Esophagus mucosa (tissue), 1 donor: ENCODE measurements around the gene IDH2. TPM values are rescaled to one million over a fixed set of nuclear protein-coding genes. Genes with fewer than 3 reads are reported as not detected.
"Not testable (repeated sequence)": the region's sequence is repeated elsewhere in the genome, so short reads cannot be mapped to it uniquely, and the experiment has no call there.

ENCODE experiments used
- ATAC-seq: fragments of 200-7000 bp; cut with Tn5 transposase; one replicate; pipeline ENCODE4 v1.9.1; 2020
- total RNA-seq: library from RNA; stranded (reverse); gene quantifications from one replicate; pipeline ENCODE4 v1.2.4, GENCODE V29; 2023
- donor health status: DM: yes; HTN: yes; CAD: no.

The IDH2 gene
- total RNA-seq, 1 donor from 2014 or later: 114 TPM

DNA sequence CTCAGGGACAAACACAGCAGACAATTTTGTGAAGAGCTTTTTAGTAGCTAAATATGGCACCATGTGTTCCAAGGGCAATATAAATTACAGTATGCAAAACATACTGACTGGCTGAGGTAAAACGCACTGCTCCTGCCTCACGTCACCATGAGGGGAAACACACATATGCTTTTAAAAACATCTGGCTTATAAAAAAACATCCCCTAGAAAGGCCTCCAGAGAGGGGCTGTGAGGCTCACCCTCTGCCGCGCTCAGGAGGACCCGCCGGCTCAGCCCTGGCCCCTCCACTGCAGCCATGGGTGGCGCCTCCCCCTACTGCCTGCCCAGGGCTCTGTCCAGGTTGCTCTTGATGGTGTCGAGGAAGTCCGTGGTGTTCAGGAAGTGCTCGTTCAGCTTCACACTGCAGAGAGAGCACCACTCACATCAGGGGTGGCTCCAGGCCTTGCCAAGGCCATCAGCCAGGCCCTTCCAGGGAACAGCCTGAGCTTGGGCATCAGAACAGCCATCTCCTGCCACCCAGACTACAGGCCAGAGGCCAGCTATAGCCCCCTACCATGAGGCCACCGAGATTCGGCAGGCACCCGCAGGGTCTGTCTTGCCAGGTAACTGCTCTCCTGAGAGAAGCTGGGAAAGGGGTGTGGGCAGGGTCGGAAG lies 18.2 kb downstream of the IDH2 start:
- no peak for ATAC-seq

DNA sequence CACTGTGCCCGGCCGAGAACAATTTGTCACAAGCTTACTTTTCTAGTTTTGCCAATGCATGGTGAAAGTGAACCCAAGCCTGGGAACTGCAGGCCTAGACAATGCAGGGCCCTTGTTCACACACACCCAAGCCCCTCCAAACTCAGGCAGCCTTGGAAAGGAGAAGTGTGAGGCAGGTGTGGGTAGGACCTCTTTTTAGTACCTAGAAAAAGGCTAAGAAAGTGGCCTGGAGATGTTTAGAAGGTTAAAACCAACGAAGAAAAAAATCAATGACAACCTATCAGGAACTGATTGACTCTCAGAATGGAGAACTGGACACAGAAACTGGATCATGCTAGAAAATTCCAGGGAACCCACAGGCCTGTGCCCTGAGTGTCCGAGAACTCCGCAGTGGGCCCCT lies 18.8 kb downstream of the IDH2 start:
- no peak for ATAC-seq

DNA sequence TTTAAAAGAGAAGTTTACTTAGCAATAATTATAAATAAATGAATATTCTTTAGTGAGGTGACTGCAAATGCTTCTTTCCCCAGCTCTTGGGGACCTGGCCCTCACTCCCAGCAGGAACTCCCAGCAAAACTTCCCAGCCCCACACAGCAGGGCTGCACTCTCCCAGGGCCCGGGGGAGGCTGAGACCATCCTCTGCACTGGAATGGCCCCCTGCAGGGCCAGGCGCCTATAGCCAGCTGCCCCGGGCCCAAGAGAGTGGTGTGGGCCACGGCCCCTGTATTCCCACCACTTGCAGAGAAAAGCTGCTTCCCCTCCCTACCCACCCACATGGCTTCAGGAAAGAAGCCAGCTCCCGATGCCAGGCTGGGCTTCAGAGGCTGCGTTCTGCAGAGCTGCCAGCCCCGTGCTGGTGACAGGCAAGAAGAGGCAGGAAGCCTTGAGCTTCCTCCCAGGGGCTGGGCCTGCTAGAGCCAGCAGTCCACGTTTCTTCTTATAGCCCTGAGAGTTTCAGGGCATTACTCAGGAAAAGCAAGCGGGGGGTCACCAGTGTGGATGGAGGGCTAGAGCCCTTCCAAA lies 20.0 kb downstream of the IDH2 start:
- no peak for ATAC-seq

DNA sequence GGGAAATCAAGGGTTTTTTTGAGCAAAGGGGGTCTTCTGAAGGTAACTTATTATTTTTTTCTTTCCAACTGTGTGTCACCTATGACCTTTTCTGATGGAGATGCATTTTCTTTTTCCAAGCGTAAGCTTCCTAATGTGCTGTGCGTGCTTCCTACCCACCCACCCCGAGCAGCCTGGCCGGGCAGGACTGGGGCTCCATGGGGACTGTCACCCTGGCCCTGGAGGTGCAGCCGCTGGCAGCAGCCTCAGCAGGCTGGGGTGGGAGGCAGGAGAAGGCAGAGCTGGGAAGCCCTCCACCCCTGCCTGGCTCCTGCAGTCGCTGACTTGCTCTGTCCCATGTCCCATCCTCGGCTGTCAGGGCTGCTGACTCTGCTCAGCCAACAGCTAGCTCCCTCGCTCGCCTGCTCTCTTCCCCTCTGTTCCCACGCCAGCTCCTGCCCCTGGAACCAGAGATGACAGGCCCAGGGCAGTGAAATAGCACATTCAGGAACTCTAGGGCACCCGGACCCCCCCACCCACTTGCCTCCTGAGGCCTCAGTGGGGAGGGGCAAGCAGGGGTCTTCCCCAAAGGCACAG lies 21.4 kb downstream of the IDH2 start:
- no peak for ATAC-seq

DNA sequence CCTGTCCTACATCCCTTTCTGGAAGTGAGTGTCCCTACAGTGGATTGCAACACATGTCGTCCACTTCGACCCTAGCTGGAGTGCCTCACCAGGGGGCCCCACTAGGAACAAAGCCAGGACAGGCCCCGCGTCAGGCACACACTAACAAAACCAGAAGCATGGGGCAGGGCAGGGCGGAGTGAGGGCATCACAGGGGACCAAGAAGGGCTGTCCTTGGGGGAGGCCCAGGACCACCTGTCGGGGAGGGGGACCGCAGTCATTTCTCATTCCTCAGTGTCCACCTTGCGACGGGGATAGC lies 21.9 kb downstream of the IDH2 start:
- no peak for ATAC-seq

DNA sequence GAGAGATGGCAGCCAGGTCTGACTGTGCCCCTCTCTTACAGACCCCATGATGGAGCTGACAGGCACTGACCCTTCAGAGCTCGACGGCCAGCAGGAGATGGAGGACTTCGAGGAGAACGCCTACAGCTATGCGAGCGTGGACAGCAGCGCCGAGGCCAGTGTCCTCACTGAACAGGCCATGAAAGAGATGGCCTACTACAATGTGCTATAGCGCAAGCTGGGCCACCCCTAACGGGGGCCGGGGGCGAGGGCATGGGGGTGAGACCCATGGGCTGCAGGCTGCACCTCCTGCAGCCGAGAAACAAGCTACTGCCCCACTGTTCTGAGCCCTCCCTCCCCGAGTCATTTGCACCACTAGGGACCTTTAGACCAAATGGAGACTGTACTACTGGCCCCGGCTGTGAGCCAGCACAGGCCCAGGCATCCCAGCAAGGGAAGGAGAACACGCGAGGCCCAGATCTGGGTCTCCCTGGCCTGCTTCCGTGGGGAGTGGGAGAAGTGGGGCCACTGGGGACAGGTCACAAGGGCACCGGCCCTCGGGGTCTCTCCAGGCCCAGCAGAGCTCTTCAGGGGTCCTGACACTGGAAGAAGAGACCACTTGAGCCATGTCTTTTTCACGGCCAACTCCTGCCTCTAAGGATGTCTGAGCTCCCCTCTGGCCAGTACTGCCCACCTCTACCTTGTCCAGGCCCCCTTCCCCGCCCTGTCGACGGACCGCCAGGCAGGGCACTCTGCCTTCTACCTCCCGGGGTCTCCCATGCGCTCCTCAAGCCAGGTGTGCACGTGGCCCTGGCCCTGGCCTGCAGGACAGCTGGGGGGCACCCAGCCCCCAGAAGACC lies 22.4 kb downstream of the IDH2 start:
- ATAC-seq: no peak

DNA sequence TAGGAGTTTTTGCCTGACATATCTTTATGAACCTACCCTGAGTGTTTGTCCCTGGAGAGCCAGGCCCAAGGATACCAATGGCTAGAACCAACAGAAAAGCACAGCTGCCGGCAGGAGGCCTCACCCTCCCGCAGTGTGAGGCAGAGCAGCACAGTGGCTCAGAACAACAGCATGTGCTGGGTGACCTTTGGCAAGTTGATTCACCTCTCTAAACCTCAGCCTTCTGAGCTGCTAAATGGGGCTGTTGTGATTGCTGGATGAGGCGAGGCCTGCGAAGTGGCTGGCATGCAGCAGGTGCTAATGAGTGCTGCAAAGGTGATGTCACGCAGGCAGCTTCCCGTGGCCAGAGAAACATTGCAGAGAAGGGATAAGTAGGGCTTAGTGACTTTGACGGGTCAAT lies 23.3 kb downstream of the IDH2 start:
- ATAC-seq: no peak

DNA sequence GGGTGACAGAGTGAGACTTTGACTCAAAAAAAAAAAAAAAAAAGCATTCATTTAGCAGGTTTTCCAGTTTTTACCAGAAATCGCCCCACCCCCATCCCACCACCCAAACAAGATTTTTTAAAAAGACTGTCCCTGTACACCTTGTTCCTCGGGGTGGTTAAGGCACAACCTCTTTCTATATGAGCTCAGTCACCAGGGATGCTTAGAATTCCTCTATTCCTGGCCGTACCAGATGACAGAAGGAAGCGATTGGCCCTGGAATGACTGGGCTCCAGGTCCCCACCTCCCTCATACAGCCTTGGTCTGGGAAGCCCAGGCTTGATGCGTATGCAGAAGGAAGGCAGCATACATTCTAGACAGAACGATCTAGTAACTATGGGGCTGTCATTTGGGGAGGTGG lies 25.6 kb downstream of the IDH2 start:
- ATAC-seq: no peak

DNA sequence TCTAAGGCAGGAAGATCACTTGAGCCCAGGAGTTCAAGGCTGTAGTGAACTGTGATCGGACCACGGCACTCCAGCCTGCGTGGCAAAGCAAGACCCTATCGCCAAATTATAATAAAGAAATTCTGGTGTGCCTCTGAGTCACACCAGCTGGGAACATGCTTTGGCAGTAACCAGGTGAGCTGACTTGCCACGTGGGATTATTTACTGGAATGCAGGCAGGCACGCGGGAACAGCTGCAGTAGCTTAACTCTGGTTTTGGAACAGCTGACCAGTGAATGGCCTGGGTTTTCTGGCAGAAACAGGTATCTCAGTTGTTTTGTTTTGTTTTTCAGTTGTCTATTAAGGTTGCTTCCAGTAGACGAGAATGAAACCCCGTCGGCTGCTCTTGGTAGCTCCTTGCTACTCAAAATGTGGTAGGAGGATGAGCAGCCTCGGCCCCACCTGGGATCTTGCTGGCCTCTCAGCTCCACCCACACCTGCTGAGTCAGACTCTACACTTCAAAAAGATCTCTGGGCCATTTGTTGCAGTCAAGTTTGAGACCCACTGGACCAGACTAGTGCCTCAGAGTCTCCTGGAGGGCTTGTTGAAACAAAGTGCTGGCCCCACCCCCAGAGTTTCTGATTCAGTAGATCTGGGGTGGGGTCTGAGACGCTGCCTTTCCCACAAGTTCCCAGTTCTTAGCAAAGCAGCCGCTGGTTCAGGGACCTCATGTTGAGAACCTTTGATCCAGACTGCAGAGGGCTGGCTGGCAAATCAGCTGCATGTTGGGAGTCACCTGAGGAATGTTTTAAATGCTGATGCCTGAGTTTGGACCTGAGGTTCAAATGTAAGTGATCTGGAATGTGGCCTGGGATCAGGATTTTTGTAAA lies 26.6 kb downstream of the IDH2 start:
- ATAC-seq: peak; percentile 89

DNA sequence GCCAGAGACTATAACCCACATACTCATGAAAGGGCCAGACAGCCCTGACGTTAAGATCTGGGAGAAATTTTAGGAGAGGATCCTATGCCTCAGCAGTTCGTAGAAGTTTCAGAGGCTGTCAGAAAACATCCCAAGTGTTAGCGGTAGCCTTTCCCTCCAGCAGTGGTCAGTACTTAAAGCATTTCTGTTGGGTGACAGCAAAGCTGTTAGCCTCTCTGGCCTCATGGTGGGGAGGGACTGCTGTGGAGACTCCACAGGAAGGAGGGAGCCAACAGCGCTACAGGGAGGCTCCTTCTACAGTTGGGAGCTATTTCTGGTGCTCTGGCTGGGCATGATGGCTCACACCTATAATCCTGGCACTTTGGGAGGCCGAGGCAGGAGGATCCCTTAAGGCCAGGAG lies 27.4 kb downstream of the IDH2 start:
- no peak for ATAC-seq

DNA sequence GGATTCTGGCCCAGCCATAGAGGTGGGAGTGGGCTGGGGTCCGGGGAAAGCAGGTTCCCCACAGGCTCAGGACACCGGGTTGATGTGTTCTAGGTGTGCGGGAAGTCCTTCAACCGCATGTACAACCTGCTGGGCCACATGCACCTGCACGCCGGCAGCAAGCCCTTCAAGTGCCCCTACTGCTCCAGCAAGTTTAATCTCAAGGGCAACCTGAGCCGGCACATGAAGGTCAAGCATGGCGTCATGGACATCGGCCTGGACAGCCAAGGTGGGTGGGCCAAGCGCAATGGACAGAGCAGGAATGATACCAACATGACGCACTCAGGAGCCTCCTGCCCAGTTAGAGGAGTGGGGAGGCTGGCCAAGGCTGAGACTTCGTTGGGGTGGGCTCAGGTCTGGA lies 28.2 kb downstream of the IDH2 start:
- ATAC-seq: no peak

DNA sequence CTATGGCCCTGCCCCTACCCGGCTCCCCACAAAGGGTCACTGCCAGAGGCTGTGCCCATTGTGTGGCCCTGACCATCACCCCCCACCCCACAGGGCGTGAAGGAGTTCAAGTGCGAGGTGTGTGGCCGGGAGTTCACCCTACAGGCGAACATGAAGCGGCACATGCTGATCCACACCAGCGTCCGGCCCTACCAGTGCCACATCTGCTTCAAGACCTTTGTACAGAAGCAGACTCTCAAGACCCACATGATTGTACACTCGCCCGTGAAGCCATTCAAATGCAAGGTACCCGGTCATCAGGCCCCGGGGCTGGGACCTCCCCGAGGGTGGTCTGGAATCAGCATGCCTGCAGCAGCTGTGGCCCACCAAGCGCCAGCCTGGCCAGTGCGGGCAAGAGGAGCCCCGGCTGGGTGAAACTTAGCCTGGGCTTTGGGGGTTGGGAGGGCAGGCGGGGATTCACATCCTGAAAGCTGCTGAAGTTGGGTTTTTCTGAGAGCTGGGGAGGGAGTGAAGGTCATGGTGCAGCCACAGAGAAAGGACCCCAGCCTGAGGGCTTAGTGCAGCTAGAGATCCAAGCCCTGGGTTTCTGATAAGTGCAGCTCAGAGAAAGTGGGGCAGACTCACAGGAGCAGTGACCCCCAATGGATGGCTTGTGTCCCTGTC lies 29.2 kb downstream of the IDH2 start:
- ATAC-seq: no peak

DNA sequence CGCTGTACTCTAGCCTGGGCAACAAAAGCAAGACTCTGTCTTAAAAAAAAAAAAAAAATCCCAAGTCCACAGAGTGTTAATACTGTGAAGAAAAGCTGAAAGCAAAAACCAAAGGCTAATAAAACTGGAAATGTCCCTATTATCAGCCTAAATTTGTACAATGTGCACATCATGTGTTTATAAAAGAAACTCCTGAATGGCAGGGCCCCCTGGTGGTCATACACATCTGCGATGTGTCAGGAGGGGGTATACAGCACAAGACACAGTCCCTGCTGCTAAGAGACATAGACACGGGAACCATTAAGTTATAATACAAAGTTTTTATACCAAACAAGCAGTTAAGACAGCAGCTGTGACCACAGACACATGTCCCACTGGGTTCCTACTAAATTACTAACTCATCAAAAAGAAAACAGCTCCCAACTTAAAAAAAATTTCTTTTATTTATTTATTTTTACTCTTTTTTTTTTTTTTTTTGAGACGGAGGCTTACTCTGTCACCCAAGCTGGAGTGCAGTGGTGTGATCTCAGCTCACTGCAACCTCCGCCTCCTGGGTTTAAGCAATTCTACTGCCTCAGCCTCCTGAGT lies 31.0 kb downstream of the IDH2 start:
- ATAC-seq: peak; percentile 39

DNA sequence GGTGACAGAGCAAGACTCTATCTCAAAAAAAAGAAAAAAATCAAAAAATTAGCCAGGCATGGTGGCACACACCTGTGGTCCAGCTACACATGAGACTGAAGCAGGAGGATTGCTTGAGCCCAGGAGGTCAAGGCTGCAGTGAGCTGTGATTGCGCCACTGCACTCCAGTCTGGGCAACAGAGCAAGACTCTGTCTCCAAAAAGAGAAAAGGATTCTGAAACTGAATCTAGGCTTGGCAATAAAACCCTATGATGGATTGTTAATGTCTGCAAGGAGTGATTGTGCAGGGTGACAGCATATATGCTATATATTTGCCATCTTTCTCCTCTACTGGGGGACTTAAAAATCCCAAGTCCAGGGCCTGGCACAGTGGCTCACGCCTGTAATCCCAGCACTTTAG lies 31.6 kb downstream of the IDH2 start:
- not testable (repeated sequence) for ATAC-seq

DNA sequence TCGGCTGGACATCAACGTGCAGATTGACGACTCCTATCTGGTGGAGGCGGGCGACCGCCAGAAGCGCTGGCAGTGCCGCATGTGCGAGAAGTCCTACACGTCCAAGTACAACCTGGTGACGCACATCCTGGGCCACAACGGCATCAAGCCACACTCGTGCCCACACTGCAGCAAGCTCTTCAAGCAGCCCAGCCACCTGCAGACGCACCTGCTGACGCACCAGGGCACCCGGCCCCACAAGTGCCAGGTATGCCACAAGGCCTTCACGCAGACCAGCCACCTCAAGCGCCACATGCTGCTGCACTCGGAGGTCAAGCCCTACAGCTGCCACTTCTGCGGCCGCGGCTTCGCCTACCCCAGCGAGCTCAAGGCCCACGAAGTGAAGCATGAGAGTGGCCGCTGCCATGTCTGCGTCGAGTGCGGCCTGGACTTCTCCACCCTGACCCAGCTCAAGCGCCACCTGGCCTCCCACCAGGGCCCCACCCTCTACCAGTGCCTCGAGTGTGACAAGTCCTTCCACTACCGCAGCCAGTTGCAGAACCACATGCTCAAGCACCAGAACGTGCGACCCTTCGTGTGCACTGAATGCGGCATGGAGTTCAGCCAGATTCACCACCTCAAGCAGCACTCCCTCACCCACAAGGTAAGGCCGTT lies 34.2 kb downstream of the IDH2 start:
- no peak for ATAC-seq

DNA sequence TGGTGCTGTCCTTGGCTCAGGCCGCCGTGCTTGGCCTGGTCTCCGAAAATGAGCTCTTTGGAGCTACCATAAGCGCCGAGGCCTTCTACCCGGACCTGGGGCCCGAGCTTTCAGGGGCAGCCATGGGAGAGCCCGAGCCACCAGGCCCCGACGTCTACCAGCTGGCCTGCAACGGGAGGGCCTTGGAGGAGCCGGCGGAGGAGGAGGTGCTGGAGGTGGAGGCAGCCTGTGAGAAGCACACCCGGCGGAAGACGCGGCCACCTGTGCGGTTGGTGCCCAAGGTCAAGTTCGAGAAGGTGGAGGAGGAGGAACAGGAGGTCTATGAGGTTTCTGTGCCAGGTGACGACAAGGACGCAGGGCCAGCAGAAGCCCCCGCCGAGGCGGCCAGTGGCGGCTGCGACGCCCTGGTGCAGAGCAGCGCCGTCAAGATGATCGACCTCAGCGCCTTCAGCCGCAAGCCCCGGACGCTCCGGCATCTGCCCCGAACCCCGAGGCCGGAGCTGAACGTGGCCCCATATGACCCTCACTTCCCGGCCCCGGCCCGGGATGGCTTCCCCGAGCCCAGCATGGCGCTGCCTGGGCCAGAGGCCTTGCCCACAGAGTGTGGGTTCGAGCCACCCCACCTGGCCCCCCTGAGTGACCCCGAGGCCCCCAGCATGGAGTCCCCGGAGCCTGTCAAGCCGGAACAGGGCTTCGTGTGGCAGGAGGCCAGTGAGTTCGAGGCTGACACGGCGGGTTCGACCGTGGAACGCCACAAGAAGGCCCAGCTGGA lies 34.9 kb downstream of the IDH2 start:
- ATAC-seq: peak; percentile 2

DNA sequence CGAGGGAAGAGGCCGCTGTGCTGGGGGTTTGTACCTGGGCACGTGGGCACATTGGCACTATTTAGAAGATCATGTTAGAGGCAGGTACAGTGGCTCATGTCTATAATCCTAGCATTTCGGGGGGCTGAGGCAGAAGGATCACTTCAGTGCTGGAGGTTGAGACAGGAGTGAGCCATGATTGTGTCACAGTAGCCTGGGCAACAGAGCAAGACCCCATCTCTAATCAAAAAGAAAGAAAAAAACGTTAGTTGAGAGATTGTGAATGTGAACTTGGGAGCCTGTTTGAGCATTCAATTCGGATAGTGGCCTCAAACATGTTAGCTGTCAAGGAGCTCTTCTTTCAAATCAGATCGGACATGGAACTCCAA lies 36.6 kb downstream of the IDH2 start:
- no peak for ATAC-seq

DNA sequence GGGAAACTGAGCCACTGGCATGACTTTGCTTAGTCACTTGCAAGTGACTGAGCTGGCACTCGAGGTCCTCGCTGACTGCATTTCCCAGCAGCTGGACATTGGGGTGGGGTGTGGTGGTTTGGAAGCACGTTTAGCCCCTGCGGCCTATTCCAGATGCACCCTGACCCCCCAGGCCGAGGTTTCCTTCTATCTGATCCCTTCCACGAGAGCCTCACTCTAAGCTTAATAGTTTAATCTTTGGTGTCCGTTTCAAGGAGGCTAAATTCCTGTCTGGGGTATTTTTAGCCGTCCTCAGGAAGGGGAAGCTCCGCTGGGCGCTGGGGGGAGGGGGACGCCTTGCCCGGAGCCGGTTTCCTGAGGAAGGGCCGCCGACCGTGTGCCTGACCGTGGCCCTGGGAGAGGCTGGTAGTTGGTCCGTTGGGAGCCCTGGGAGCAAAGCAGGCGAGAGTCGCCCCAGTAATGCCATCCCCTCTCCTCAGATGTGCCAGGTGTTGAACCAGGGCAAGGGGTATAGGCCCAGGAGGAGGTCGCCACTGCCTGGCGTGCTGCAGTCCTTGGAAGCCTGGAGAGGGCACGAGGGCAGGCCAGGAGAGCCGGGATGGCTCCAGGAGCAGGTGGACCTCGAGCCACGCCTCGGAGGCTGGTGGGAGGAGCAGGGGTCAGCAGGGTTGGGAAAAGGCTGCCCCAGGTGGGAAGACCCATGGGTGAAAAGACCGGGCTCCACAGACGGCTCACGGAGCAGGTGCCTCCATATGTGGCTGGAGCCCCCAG lies 37.2 kb downstream of the IDH2 start:
- ATAC-seq: no peak

DNA sequence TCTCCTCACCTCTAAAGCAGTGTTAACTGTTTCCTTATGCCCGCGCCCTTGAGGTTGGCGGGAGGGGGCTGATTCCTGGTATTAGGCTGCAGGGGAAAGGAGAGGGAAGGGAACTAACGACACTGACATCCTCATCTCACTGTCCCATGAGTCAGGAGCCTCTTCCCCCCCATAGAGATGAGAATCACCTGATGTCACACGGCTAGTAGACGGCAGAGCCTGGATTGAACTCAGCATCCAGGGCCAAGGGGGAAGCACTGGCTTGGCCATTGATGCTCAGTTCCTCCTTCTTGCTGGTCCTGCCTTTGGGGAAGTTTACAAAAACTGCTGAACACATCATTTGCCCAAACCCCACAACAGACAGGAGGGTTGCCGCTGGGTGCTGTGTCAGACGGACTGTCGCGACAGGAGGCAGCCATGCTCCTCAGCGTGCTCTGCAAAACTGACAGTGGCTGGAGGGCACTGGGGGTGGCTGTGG lies 38.5 kb downstream of the IDH2 start:
- no peak for ATAC-seq
